T-helper 17 cell (primary cell): ENCODE data around the gene GTF2I. TPM values are rescaled to one million over a fixed set of nuclear protein-coding genes. Genes with fewer than 3 reads are reported as not detected.

Experiments used
- ATAC-seq: fragments of 150-1000 bp; cut with Tn5 transposase; 2 replicates; pipeline ENCODE4 v1.10.0; 2021; ENCODE audit warnings: mild to moderate bottlenecking, moderate library complexity
- DNase-seq, 3 donors: peaks; one replicate each; pipeline versions ENCODE4 v3.0.0 to v3.0.0-alpha.2; 2020 to 2021
- H3K9me3 ChIP-seq: one replicate; pipeline ENCODE4 v1.7.0; 2013; ENCODE audit warnings: low read length, mild to moderate bottlenecking; ENCODE audit not compliant: control insufficient read depth, poor library complexity, severe bottlenecking
- H3K27ac Mint-ChIP-seq: one replicate; pipeline ENCODE4 v1.8.0; 2022; ENCODE audit warnings: mild to moderate bottlenecking, moderate library complexity, mixed read lengths
- H3K27me3 Mint-ChIP-seq: one replicate; pipeline ENCODE4 v1.8.0; 2022; ENCODE audit warnings: mixed read lengths
- H3K36me3 Mint-ChIP-seq: one replicate; pipeline ENCODE4 v1.8.0; 2022; ENCODE audit warnings: low read depth, mixed read lengths
- H3K4me1 Mint-ChIP-seq: one replicate; pipeline ENCODE4 v1.8.0; 2022; ENCODE audit warnings: mild to moderate bottlenecking, mixed read lengths
- H3K4me3 Mint-ChIP-seq: one replicate; pipeline ENCODE4 v1.8.0; 2022; ENCODE audit warnings: mild to moderate bottlenecking, moderate library complexity, mixed read lengths
- total RNA-seq, 4 donors: library from RNA in 2 of 4; stranded (reverse) in 2 of 4; gene quantifications; one replicate each; pipeline ENCODE4 v1.2.3 and lab custom pipeline; 2022 to 2026

The GTF2I gene
- 100 to 1,000 TPM; 127 to 141 TPM for total RNA-seq
- total RNA-seq (lab: John Stamatoyannopoulos, UW): 63.2 to 92.4 reads per million in 2 donors

DNA sequence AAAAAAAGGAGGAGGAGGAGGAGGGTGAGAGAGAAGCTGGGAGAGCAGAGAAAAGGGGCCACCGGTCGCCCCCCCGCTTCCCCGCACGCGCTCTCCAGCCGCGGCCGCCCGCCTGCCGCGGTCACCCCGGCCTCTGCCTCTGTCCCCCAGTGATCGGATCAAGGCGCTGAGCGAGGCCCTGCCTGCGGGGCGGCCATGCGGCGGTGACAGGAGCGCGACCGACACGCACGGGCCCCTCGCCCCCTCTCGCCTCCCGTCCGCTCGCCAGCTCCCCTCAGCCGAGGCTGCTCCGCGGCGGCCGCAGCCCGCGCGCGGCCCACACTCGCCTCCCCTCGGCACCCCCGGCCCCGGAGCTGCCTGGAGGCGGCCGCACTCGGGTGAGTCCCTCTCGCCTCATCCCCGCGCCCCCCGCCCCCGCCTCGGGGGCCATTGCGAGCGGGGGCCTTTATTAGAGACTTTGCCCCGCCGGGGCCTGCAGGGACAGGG lies at the start of gene GTF2I:
Gene GTF2I (plus strand): TSS at position 27 of the 486 bp plus-strand sequence. CDS start 31,411 bp downstream, outside the sequence.
- DNase-seq (peak in 1 of 3 donors; percentile 42), ATAC-seq (peak; percentile 49)
- H3K9me3 ChIP-seq: no peaks in the 10 kb centered on the region
- Mint-ChIP-seq H3K27me3 (no peaks in the 10 kb centered on the region), H3K27ac (peak within 1 kb of the TSS; percentile 98), H3K36me3 (no peaks in the 10 kb centered on the region), H3K4me1 (peaks cover 45% of the 10 kb centered on the region), H3K4me3 (peak within 1 kb of the TSS; percentile 96)

DNA sequence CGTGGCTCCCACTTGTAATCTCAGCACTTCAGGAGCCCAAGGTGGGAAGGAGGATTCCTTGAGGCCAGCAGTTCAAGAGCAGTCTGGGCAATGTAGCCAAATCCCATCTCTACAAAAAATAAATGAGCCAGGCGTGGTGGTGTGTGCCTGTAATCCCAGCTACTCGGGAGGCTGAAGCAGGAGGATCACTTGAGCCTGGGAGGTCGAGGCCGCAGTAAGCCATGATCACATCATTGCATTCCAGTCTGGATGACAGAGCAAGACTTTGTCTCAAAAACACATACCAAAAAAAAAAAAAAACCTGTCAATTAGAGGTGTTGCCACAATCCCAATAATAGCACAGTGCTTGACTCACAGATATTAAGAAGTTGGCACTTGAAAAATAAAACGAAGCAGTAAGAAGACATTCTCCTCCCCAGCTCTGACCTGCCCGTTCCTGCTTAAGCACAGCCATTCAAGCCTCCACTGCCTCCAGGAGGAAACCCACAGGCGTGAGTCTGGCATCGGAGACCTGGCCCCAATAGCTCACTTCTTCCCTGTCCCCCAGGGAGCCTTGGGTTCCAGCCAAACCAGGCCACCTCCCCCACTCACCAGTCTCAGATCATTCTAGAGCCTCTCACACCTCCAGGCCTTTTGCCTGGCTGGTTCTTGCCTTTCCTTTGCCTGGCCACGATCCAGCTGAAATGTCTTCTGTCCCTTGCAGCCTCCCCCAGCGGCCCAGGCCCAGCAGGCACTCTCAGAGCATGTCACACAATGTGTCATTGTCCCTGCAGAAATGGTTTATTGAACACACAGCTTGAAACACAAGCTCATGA lies 45.3 kb upstream of the GTF2I start:
- ATAC-seq (no peak), DNase-seq (no peak)
- H3K4me1 Mint-ChIP-seq: peaks cover 6% of the 10 kb centered on the region
- no peak overlapping the region for H3K4me3 Mint-ChIP-seq
- peaks cover 5% of the 10 kb centered on the region for H3K27me3 Mint-ChIP-seq
- H3K9me3 ChIP-seq: no peaks in the 10 kb centered on the region
- no peak overlapping the region for H3K27ac Mint-ChIP-seq
- peaks cover 2% of the 10 kb centered on the region for H3K36me3 Mint-ChIP-seq

DNA sequence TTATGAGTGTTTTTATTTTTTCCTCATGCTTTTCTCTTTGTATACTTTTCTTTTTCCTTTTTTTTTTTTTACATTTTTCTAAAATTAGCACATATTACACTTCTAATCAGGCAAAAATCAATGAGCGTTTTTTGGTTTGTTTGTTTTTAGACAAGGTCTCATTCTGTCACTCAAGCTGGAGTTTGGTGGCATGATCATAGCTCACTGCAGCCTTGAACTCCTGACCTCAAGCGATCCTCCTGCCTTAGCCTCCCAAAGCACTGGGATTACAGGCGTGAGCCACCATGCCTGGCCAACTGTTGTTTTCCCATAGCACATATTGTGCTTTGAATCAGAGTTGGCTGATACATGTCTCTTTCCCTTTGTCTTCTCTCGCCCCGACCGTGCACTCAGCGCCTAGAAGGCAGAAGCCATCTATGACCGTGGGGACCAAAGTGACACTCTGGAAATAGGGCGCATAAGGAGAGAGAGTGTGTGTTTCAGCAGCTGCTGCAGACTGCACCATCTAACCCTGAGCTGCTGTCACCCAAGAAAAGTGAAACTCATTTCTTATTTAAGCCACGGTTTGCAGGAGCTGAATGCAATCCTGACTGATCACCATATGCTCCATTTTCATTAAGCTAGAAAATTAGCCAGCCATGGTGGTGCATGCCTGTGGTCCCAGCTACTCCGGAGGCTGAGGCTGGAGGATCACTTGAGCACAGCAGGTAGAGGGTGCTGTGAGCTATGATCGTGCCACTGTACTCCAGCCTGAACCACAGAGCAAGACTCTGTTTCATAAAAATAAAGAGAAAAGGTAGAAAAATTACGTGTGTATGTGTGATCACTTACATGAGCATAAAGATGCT lies 41.4 kb upstream of the GTF2I start:
- Mint-ChIP-seq H3K27ac (no peak overlapping the region), H3K4me3 (peak overlapping the region; percentile 50), H3K27me3 (peaks cover 5% of the 10 kb centered on the region), H3K36me3 (no peaks in the 10 kb centered on the region), H3K4me1 (peaks cover 10% of the 10 kb centered on the region)
- H3K9me3 ChIP-seq: no peaks in the 10 kb centered on the region
- DNase-seq: no peak
- ATAC-seq: no peak

DNA sequence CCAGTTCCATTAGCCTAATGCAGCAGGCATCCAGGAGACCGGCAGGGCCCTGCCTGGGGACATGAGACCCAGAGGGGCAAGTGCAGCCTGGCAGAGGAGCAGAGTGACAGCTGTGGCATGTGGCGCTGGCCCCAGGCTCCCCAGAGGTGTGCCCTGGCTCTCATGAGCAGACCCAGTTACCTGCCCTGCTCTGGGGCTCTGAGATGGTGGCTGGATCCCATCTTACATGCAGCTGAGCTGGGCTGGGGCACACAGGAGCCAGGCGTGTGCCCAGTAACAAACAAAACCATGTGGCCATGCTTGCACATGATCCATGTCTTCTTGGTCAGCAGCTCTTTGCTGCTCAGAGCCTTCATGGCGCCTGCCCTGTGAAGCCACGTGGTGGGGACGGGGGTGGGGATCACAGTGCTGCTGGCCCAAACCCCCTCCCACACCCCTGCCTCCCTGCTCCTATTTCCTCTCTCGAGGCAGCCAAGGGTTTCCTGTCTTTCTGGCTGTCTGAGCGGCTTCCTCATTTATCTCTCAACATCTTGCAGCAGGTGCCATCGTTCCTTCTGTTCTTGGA lies 40.3 kb upstream of the GTF2I start:
- Mint-ChIP-seq H3K36me3 (no peaks in the 10 kb centered on the region), H3K4me1 (peaks cover 10% of the 10 kb centered on the region), H3K27ac (peak overlapping the region; percentile 67), H3K27me3 (peaks cover 5% of the 10 kb centered on the region), H3K4me3 (peak overlapping the region; percentile 64)
- ATAC-seq: no peak
- no peak for DNase-seq
- H3K9me3 ChIP-seq: no peaks in the 10 kb centered on the region

DNA sequence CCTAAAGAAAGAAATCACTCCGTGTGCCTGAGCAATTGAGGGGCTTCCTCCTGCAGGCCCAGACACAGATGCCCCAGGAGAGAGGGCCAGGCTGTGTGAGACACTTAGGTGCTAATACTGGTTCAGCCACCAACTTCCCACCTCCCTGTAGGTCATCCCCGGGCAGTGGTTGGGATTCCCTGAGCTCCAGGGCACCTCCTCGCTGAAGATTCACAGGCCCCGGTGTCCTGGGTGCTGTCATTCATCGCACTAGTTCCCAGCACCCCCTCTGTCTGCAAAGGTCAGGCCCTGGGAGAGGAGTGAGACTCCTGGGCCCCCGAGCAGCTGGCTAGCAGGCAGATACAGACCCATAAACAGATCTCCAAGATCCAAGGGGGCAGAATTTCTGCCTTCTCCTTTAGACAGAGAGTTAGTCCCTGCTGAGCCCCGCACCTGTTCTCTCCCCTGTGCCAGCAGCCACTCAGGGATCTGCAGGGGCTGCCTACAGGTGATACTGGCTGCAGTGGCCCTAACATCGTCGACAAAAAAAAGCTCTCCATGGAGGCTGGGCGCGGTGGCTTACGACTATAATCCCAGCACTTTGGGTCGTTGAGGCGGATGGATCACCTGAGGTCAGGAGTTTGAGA lies 38.2 kb upstream of the GTF2I start:
- Mint-ChIP-seq H3K4me1 (peaks cover 10% of the 10 kb centered on the region), H3K36me3 (no peaks in the 10 kb centered on the region), H3K27me3 (no peaks in the 10 kb centered on the region), H3K27ac (no peak overlapping the region), H3K4me3 (no peak overlapping the region)
- ATAC-seq: no peak
- DNase-seq: no peak
- no peaks in the 10 kb centered on the region for H3K9me3 ChIP-seq

DNA sequence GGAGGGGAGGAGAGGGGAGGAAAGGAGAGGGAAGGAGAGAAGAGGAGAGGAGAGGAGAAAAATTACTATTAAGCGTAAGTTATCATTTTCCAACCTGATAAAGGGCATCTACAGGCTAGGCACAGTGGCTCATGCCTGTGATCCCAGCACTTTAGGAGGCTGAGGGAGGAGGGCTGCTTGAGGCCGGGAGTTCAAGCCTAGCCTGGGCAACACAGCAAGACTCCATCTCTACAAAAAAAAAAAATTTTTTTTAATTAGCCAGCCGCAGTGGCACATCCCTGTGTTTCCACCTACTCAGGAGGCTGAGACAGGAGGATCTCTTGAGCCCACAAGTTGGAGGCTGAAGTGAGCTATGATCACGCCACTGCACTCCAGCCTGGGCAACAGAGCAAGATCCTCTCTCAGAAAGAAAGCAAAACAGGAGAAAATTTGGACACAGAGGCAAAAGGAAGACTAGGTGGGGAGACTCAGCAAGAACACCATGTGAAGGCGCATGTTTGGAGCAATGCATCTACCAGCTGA lies 35.2 kb upstream of the GTF2I start:
- peaks cover 6% of the 10 kb centered on the region for H3K4me1 Mint-ChIP-seq
- no peaks in the 10 kb centered on the region for H3K27me3 Mint-ChIP-seq
- ATAC-seq (no peak), DNase-seq (no peak)
- no peaks in the 10 kb centered on the region for H3K36me3 Mint-ChIP-seq
- H3K9me3 ChIP-seq: no peaks in the 10 kb centered on the region
- no peak overlapping the region for H3K4me3 Mint-ChIP-seq
- no peak overlapping the region for H3K27ac Mint-ChIP-seq

DNA sequence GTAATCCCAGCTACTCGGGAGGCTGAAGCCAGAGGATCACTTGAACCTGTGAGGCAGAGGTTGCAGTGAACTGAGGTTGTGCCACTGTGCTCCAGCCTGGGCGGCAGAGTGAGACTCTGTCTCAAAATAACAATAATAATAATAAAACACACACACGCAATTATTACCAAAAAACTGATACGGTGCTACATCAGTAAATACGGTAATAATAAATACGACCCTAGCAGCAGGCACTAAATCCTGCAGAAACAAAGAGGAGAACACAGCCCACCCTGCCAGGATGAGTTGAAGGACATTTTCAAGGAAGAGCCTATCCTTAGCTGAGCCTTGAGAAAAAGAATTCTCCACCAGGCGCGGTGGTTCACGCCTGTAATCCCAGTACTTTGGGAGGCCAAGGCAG lies 34.4 kb upstream of the GTF2I start:
- H3K9me3 ChIP-seq: no peaks in the 10 kb centered on the region
- H3K4me1 Mint-ChIP-seq: peaks cover 3% of the 10 kb centered on the region
- H3K4me3 Mint-ChIP-seq: no peak overlapping the region
- no peak overlapping the region for H3K27ac Mint-ChIP-seq
- ATAC-seq (no peak), DNase-seq (no peak)
- no peaks in the 10 kb centered on the region for H3K36me3 Mint-ChIP-seq
- no peaks in the 10 kb centered on the region for H3K27me3 Mint-ChIP-seq

DNA sequence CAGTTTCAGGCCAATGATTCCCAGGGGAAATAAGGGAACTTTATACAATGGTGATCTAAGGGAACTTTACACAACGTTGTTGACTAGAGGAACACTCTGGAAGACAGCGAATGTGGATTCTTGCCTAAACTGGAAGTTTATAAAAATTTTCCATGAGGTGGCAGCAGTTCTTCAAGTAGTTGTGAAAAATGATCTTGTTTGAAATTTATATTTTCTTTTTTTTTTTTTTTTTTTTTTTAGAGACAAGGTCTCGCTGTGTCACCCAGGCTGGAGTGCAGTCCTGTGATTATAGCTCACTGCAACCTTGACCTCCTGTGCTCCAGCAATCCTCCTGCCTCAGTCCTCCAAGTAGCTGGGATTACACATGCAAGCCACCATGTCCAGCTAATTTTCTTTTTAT lies 32.1 kb upstream of the GTF2I start:
- H3K9me3 ChIP-seq: no peaks in the 10 kb centered on the region
- Mint-ChIP-seq H3K27ac (no peak overlapping the region), H3K4me1 (peaks cover 3% of the 10 kb centered on the region), H3K27me3 (no peaks in the 10 kb centered on the region), H3K4me3 (no peak overlapping the region), H3K36me3 (no peaks in the 10 kb centered on the region)
- DNase-seq (no peak), ATAC-seq (no peak)

DNA sequence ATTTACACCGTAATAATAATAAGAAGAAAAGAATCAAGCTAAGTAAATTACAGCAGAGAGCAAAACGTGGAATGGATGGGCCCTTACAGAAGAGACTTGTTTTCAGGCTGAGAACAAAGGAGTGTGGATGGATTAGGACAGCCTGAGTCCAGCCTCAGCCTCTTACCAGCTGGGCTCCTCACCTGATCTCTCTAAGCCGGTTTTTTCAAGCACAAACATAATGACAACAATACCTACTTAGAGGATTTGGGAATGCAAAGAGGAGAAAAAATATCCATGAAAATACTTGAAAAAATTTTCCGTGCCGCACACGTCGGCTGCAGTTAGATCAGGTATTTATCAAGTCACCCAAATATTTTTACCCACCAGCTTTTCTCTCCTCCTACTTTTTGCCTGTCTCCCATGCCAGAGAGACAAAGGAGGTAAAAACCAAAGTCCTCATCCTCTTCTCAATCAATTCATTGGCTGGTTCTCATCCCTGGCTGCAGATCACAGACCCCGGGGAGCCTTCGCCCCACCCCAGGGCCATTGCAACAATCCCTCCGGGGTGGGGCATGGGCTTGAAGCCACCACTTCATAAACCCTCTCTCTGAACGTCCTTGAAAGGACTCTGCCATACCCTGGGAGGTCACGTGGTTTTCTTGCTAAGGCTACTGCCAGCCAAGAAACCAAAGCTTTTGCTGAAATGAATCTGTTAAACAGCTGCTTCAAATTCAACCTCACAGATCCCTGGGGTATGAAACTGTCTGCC lies 29.7 kb upstream of the GTF2I start:
- DNase-seq (no peak), ATAC-seq (no peak)
- Mint-ChIP-seq H3K27me3 (no peaks in the 10 kb centered on the region), H3K36me3 (no peaks in the 10 kb centered on the region), H3K27ac (no peak overlapping the region), H3K4me3 (no peak overlapping the region), H3K4me1 (peaks cover 6% of the 10 kb centered on the region)
- no peaks in the 10 kb centered on the region for H3K9me3 ChIP-seq

DNA sequence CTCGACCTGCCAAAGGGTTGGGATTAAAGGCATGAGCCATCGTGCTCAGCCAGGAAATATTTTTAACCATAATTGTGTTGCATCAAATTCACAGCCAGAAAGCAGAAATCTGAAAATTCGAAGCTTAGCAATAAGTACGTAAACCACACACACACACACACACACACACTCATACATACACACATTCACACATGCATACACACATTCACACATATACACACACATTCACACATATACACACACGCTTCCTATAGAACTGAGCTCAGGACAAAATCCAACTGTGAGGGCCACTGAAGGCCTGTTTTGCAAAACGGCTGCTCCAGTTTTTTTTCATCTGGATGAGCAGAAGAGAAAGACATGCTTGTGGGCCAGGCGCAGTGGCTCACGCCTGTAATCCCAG lies 25.0 kb upstream of the GTF2I start:
- Mint-ChIP-seq H3K4me1 (peaks cover 3% of the 10 kb centered on the region), H3K27ac (no peak overlapping the region), H3K36me3 (no peaks in the 10 kb centered on the region), H3K4me3 (no peak overlapping the region), H3K27me3 (no peaks in the 10 kb centered on the region)
- H3K9me3 ChIP-seq: no peaks in the 10 kb centered on the region
- ATAC-seq: no peak
- no peak for DNase-seq

DNA sequence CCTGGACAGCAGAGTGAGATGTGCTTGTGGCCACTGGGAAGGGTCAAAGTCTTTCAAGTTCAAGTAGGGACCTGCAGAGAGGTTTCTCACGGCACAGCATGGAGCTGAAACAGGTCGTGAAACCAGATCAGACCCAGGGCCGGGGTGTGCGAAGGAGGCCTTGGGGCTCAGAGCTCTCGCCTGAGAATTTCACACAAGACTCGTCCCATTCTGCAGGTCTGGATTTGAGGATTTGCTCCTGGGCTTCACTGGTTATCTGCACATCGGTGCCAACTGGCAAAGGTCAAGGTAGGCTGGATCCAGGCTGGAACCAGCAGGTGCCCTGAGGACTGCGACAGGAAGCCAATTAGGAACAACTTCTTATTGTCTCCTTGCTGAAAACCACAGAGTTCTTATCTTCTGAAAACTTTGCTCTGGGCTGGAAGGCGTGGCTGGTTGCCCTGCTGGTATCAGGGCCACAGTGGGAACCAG lies 24.0 kb upstream of the GTF2I start:
- Mint-ChIP-seq H3K27ac (no peak overlapping the region), H3K4me1 (peaks cover 3% of the 10 kb centered on the region), H3K4me3 (no peak overlapping the region), H3K36me3 (no peaks in the 10 kb centered on the region), H3K27me3 (no peaks in the 10 kb centered on the region)
- ATAC-seq (no peak), DNase-seq (no peak)
- no peaks in the 10 kb centered on the region for H3K9me3 ChIP-seq

DNA sequence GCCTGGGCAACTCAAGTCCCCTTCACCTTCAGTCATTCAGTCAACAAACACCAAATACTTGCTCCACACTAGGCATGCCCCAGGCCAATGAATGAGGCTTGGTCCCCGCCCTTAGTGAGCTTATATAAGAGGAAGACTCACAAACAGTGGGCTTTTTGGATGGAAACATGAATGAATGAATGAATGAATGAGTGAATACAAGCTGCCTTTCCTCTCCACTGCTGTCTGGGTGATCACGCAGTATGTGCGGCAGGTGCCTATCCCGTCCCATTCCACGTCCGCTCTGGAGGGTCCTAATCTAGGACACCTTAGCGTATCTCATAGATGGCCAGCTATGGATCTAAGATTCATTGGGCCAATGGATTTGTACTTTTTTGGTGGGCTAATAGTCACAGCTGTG lies 19.8 kb upstream of the GTF2I start:
- H3K9me3 ChIP-seq: no peaks in the 10 kb centered on the region
- Mint-ChIP-seq H3K4me3 (no peak overlapping the region), H3K36me3 (no peaks in the 10 kb centered on the region), H3K27ac (no peak overlapping the region), H3K27me3 (no peaks in the 10 kb centered on the region), H3K4me1 (peaks cover under 1% of the 10 kb centered on the region)
- DNase-seq (no peak), ATAC-seq (no peak)
